ENCODE data around the gene GPR31. TPM values are rescaled to one million over a fixed set of nuclear protein-coding genes. Genes with fewer than 3 reads are reported as not detected.

The GPR31 gene
- total RNA-seq, 1 experiment from 2014 or later: not detected

DNA sequence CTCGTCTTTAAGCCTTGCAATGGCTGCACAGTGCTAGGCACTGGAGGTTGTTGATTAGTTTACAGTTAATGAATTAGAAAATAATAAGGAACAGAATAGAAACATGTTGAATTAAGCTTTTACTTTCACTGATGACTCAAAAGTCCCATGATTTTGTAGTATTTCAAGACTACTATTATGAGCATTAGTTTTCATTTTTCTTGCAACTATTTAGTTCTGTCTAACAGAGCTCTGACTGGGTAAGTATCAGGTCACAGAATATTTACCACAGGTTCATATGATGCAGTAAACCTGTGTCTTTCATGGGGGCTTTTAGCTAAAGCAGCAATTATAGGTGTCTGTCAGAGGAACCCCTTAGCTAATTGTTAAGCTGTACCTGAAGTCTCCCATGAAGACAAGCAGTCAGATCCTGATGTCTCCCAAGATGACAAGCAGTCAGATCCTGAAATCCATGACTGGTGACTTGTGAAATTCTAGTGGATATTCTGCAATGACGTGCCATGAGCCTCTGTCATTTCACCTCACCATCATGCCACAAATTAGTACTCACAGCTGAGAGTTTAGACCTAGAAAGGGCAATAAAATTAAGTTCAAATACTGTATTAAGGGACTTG, 8.2 kb upstream of the GPR31 start:
- DNase-seq (ENCODE audit: low read depth): no peak

DNA sequence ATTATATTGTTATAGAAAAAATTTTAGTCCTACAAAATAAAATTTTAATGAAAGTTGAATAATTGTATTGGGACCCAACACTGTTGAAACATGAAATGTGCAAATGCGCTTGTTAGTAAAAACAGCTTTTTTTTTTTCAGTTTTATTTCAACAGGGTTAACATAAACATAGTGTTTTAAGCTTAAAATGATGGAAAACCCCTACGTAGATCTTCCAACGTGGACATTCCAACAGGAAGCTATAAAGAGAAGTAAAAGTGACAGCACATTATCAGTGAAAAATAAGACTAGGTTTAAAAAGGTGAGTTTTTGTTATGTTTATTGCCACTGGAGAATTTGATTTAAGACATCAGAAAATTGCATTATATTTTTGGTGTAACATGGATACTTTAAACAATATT, 6.5 kb upstream of the GPR31 start:
- no peak for DNase-seq (ENCODE audit: low read depth)

DNA sequence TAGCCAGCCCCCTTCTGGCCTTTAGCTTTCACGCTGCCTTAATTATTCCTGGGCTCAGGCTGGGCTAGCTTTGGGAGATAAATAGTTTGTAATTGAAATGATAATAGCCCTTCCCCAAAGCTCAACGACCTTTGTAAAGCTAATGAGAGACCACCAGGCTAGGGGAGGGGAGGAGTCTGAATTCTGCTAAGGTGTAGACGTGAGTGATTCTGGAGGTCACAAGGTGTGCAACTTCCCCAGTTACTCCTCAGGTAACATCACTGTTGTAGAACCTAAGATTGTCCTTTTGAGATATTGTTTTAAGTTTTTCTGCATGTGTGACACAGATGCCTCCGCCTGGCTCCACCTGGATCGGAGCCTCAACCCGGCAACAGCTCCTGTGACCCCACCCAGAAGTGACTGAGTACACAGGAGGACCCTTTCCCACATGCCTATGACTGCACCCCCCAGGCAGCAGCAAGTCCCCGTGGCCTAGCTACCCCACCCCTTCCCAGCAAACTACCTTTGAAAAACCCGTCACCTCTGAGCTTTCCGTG, 5.8 kb upstream of the GPR31 start:
- no peak for DNase-seq (ENCODE audit: low read depth)

DNA sequence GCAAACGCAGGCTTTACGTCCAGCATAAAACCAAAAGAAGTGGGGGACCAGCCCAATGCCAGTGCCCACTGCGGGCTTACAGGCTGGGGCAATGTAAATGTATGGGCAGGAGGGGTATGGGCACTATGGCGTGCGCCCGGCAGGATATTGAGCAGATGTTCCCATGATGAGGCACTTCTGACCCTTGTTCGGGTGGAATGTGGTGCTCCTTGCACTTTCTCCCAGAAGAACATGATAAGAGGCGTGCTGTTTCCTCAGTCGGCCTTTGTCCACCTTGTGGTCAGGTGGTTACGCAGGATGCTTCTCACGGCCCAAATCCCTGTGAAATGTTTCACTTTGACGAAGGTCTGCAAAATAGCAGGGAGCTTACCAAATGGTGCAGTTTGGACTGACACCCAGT, 4.8 kb upstream of the GPR31 start:
- DNase-seq (ENCODE audit: low read depth): no peak

- DNase-seq (ENCODE audit: low read depth): no peak
These were observed 4.2 kb upstream of the GPR31 start for GRCh38 chr6:167161851-167162467.

DNA sequence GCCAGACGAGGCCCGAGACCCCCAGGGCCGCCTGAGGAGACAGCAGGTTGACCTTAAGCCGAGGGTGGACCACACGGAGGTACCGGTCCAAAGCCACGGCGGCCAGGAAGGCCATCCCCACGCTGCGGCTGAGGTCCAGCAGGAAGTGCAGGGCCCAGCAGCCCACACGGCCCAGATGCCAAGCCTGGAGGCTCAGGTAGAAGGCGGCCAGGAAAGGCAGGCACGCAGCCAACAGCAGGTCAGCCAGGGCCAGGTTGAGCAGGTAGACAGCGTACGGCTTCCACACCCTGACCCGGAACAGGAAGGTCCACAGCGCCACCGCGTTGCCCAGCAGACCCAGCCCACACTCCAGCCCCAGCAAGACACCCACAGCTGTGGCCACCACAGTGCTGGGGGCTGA, 366 bp downstream of the GPR31 start:
- no peak for DNase-seq (ENCODE audit: low read depth)

DNA sequence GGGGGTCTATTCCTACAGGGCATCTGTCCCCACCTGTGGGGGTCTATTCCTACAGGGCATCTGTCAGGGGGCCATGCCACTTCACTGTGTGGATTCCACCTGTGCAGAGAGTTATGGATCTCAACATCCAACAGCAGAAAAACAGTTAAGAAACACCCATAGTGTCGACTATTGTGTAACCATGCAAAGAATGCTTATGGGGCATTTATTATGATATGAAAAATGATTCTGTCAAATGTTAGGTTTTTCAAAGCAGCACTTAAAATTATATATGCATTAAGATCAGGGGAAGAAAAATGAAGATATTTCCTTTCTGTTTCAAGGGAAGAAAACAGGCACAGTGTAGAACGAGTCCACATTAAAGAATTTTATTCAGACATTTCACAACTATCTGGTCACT, 2.9 kb downstream of the GPR31 start:
- DNase-seq (ENCODE audit: low read depth): no peak

DNA sequence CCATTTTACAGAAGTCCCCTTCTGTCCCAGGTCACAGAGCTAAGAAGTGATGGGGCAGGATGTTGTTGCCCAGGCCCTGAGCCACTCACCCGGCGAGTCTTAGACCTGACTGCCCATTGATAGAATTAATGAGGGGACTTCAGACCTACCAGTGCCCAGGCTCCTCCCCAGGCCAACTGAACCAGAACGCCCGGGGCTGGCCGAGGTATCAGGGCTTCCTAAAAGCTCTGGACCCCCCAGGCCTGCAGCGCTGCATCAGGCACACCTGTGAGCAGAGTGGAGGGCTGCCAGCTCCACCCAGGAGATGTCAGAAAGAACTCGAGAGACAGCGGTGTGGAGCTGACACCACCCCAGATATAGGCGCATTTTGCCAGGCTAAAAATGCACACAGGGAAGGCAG, 3.5 kb downstream of the GPR31 start:
- no peak for DNase-seq (ENCODE audit: low read depth)

- peak; percentile 70 for DNase-seq (ENCODE audit: low read depth)
These were observed 4.2 kb downstream of the GPR31 start for GRCh38 chr6:167153521-167153959.

GRCh38 chr6:167152862-167153261, 4.9 kb downstream of the GPR31 start:
- no peak for DNase-seq (ENCODE audit: low read depth)

DNA sequence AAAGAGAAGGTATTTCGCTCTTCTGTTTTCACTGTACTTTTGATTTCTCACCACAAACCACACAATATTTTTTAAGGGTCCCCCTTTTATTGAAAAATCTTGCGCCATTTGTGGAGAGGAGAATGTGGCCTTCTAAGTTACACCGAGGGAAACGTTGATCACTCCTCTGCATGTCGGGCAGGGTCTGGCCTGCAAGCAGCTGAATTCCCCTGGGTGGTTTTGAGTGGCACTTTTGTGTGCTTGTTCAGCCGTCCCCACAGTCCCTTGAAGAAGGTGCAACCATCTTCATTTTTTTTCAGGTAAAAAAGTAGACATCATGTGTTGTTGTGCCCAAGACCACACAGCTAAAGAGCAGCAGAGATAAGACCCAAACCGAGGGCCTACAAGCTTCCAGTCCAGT, 6.1 kb downstream of the GPR31 start:
- DNase-seq (ENCODE audit: low read depth): no peak

GRCh38 chr6:167150941-167151549, 6.7 kb downstream of the GPR31 start:
- no peak for DNase-seq (ENCODE audit: low read depth)

GRCh38 chr6:167148997-167149396, 8.8 kb downstream of the GPR31 start:
- DNase-seq (ENCODE audit: low read depth): no peak

GRCh38 chr6:167148021-167148420, 9.8 kb downstream of the GPR31 start:
- DNase-seq (ENCODE audit: low read depth): no peak

DNA sequence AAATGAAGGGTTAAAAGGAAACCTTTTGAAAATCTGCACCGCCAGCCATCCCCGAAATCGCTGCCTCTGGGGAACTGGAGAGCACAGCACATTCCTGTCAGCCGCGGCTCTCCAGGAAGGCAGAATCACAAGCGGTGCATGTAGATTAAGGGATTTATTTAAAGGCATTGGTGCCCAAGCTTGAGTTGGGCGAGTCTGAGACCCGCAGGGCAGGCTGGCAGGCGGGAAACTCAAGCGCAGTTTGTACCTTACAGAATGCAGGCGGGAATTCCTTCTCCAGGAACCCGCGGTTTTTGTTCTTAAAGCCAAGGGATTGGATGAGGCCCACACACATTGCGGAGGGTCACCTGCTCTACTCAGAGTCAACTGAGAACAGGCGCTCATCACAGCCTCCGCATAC, 10.8 kb downstream of the GPR31 start:
- no peak for DNase-seq (ENCODE audit: low read depth)

DNA sequence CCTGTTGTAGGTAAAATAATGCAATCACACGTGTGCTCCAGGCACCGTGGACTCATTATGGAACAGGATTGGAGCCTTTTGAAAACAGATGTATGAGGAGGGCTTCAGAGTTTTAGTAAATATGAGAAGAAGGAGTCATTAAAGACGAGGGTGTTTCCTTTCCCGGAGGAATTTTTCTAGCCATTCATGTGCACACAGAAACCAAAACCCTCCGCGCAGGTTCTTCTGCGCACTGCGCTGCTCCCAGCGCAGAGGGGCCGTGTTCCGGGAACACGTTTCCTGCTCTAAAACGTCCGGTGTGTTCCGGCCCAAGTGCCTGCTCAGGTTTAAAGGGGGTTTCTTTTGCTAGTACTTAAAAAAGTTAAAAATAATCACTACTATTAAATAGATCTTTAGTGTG, 11.6 kb downstream of the GPR31 start:
- no peak for DNase-seq (ENCODE audit: low read depth)

DNA sequence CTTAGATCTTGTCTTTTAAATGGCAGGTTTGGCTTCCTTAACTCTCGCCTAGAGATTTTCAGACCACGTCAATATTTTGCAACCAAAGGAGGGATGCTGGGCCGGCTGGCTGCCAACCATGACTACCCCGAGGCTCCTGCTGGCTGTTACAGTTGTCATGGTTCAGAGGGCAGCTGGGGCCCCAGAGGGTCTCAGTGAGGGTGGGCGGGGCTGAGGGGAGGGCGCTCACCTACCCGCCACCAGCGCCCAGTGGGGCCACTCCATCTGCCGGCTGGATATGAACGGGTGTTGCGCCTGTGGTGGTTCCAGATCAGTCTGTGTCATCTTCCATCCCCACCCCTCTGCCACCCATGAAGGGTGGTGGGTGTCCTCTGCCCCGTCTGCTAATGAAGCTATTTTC, 12.3 kb downstream of the GPR31 start:
- no peak for DNase-seq (ENCODE audit: low read depth)

GRCh38 chr6:167143041-167143440, 14.7 kb downstream of the GPR31 start:
- DNase-seq (ENCODE audit: low read depth): no peak

DNA sequence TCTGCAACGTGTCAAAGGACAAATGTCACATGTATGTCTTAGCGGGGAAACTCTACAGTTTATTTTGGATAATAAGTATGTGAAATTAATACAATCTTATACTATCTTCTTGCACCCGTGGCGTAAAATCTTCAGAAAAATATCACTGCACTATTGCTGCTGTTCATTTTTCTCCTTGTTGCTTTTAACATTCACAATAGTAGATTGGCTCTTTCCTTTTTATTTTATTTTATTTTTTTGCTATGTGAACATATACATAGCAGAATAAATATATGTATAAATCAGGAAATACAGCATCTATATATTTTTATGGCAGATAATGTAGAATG, 15.4 kb downstream of the GPR31 start:
- no peak for DNase-seq (ENCODE audit: low read depth)

- peak; percentile 38 for DNase-seq (ENCODE audit: low read depth)
These were observed 15.9 kb downstream of the GPR31 start for GRCh38 chr6:167141667-167142432.

- peak; percentile 29 for DNase-seq (ENCODE audit: low read depth)
These were observed 16.9 kb downstream of the GPR31 start for GRCh38 chr6:167140589-167141474.

DNA sequence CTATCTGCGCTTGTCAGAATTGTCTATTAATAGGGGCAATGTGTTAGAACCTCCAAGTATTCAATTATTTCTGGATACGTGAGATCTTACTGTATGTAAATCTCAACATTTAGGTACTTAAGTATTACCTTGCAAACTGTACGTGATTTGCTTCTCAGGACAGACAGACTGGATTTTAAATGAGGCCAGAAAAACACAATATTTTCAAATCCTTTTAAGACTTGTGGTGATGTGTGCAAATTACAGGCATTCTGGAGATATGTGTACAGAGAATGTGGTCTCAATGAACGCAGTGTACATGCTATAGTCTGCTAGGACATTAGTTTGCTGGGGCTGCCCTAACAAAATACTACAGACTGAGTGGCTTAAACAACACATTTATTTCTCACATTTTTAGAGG, 18.0 kb downstream of the GPR31 start:
- DNase-seq (ENCODE audit: low read depth): no peak
